Endothelial cell of umbilical vein (primary cell): Measurements from ENCODE around the gene NDUFA5. TPM values are rescaled to one million over a fixed set of nuclear protein-coding genes. Genes with fewer than 3 reads are reported as not detected.

Experiments used
- BruUV-seq: library from RNA; stranded (reverse); fragments of 400-500 nt; replicated peaks from 2 replicates; lab custom pipeline; 2021; lab: Mats Ljungman, UMichigan
- CTCF ChIA-PET: fragments of 300-600, 350-600 bp; sonication (Branson Sonifier 250); formaldehyde crosslinking; loops from one replicate; lab custom pipeline; 2021; ENCODE audit warnings: antibody characterized with exemption, inconsistent platforms; lab: Charles Lee
- POLR2A ChIA-PET: fragments of 300-600, 350-600 bp; sonication (Branson Sonifier 250); formaldehyde crosslinking; loops from one replicate; lab custom pipeline; 2021; ENCODE audit warnings: antibody characterized with exemption, inconsistent platforms; lab: Charles Lee
- DNase-seq: peaks from one replicate; pipeline ENCODE4 v3.0.0-alpha.2; 2011; ENCODE audit warnings: low read depth, low spot score
- FAIRE-seq: peaks from 2 replicates; lab custom pipeline; 2011; peaks lifted over from hg19 to GRCh38; lab: Jason Lieb, UNC
- H2AFZ ChIP-seq: 2 replicates; pipeline ENCODE4 v1.6.0; 2012; ENCODE audit warnings: low read depth, low read length, control low read depth, inconsistent platforms
- H3K27ac ChIP-seq: 2 replicates; pipeline ENCODE4 v1.5.1; 2011; ENCODE audit warnings: low read depth, mild to moderate bottlenecking, control low read depth, low read length, moderate library complexity; ENCODE audit not compliant: insufficient read depth
- H3K27me3 ChIP-seq, 2 experiments: 2 replicates each; pipeline versions ENCODE4 v1.6.0 to v1.6.1; 2011; ENCODE audit warnings: low read length in 2 of 2, mixed read lengths in 1 of 2; ENCODE audit not compliant: control insufficient read depth in 2 of 2, insufficient read depth in 2 of 2
- H3K36me3 ChIP-seq, 2 experiments: 2 replicates in 1 of 2; 3 replicates in 1 of 2; pipeline ENCODE4 v1.5.1; 2011; ENCODE audit warnings: low read length in 2 of 2, mild to moderate bottlenecking in 1 of 2, moderate library complexity in 1 of 2; ENCODE audit not compliant: control insufficient read depth in 2 of 2, insufficient read depth in 2 of 2; ENCODE audit errors: extremely low read depth in 1 of 2
- H3K4me1 ChIP-seq: 3 replicates; pipeline ENCODE4 v1.5.1; 2011; ENCODE audit warnings: mild to moderate bottlenecking, low read length; ENCODE audit not compliant: control insufficient read depth, insufficient read depth; ENCODE audit errors: extremely low read depth
- H3K4me2 ChIP-seq: 2 replicates; pipeline ENCODE4 v1.6.1; 2011; ENCODE audit warnings: low read length, control low read depth, mixed read lengths; ENCODE audit not compliant: insufficient read depth
- H3K4me3 ChIP-seq, 3 experiments: fragments of 200-600 bp in 1 of 3; sonication (generic), shearing (Covaris generic) in 1 of 3; replicated peaks in 1 of 3; 2 replicates each; pipeline ENCODE4 v1.5.1; 2011 to 2016; ENCODE audit warnings: control low read depth in 3 of 3, low read length in 3 of 3, mild to moderate bottlenecking in 2 of 3, inconsistent platforms in 1 of 3, low read depth in 1 of 3, moderate library complexity in 1 of 3; ENCODE audit not compliant: insufficient read depth in 1 of 3
- H3K79me2 ChIP-seq: 2 replicates; pipeline ENCODE4 v1.6.0; 2012; ENCODE audit warnings: low read length, inconsistent platforms; ENCODE audit not compliant: control insufficient read depth, insufficient read depth
- H3K9ac ChIP-seq: replicated peaks from 2 replicates; pipeline ENCODE3; 2011; ENCODE audit warnings: low read length, control low read depth; ENCODE audit not compliant: insufficient read depth; ENCODE audit errors: extremely low read depth
- H3K9me1 ChIP-seq: replicated peaks from 3 replicates; pipeline ENCODE4 v1.6.0; 2011; ENCODE audit warnings: mild to moderate bottlenecking, low read length; ENCODE audit not compliant: control insufficient read depth, insufficient read depth; ENCODE audit errors: extremely low read depth
- H3K9me3 ChIP-seq: replicated peaks from 2 replicates; pipeline ENCODE4 v1.5.1; 2012; ENCODE audit warnings: low read length, inconsistent platforms; ENCODE audit not compliant: control insufficient read depth, insufficient read depth
- H4K20me1 ChIP-seq: replicated peaks from 2 replicates; pipeline ENCODE3; 2011; ENCODE audit warnings: mild to moderate bottlenecking, low read length; ENCODE audit not compliant: control insufficient read depth, insufficient read depth; ENCODE audit errors: extremely low read depth
- EZH2 ChIP-seq: IDR thresholded peaks from 2 replicates; pipeline ENCODE4 v1.6.1; 2012; ENCODE audit warnings: borderline replicate concordance, low read depth, mild to moderate bottlenecking, moderate library complexity, low read length, inconsistent platforms; ENCODE audit not compliant: severe bottlenecking
- FOS ChIP-seq: IDR thresholded peaks from 2 replicates; pipeline ENCODE4 v1.6.1; 2011; ENCODE audit warnings: mild to moderate bottlenecking, low read length, moderate library complexity, borderline replicate concordance; ENCODE audit not compliant: insufficient read depth
- GATA2 ChIP-seq: IDR thresholded peaks from 2 replicates; pipeline ENCODE4 v1.7.0; 2011; ENCODE audit warnings: low read depth, mild to moderate bottlenecking, moderate library complexity, mixed read lengths, low read length; ENCODE audit not compliant: insufficient read length, insufficient read depth
- JUN ChIP-seq: IDR thresholded peaks from 2 replicates; pipeline ENCODE4 v1.6.1; 2011; ENCODE audit warnings: borderline replicate concordance, low read depth; ENCODE audit not compliant: insufficient read length, insufficient read depth
- MYC ChIP-seq: IDR thresholded peaks from one replicate; pipeline ENCODE4 v1.6.1; 2011; ENCODE audit warnings: mild to moderate bottlenecking, low read depth, low read length
- POLR2A ChIP-seq: IDR thresholded peaks from 2 replicates; pipeline ENCODE4 v1.6.1; 2012; ENCODE audit warnings: low read depth, mild to moderate bottlenecking, control low read depth, low read length
- POLR2AphosphoS5 ChIP-seq: IDR thresholded peaks from 2 replicates; pipeline ENCODE4 v1.6.1; 2012; ENCODE audit warnings: low read depth, mild to moderate bottlenecking, control low read depth, low read length, moderate library complexity; ENCODE audit not compliant: insufficient read depth
- dilution Hi-C: fragments of 300-500 bp; cut with MboI; formaldehyde crosslinking; loops from one replicate; pipeline ENCODE4 v1.15.0; 2019; ENCODE audit warnings: low sequenced_read_pairs; ENCODE audit not compliant: extremely low pct_ligation_motif_present
- intact Hi-C: fragments of 100-400 bp; cut with micrococcal nuclease; formaldehyde crosslinking; loops from one replicate; pipeline ENCODE4 v1.10.0; 2022
- polyA plus RNA-seq, 4 experiments: library from polyadenylated mRNA; depleted of rRNA in 3 of 4; stranded (reverse) in 3 of 4; unstranded in 1 of 4; fragments of >200 nt; gene quantifications; 2 replicates each; pipeline versions ENCODE4 v1.2.1 to v1.2.3, GENCODE V29; 2011 to 2012; ENCODE audit warnings: missing spikeins in 1 of 4
- total RNA-seq: library from RNA; stranded (reverse); gene quantifications from 2 replicates; pipeline ENCODE4 v1.2.3, GENCODE V29; 2021
- TF ChIP-seq, protein P1 (sequence below), 2 donors: IDR thresholded peaks; 1 replicate in 1 of 2; 2 replicates in 1 of 2; pipeline ENCODE4 v1.5.1; 2011; ENCODE audit warnings: low read length in 2 of 2, mild to moderate bottlenecking in 2 of 2, moderate library complexity in 2 of 2, control low read depth in 1 of 2, inconsistent platforms in 1 of 2, low read depth in 1 of 2; ENCODE audit not compliant: insufficient read depth in 1 of 2; ENCODE audit errors: extremely low read depth in 1 of 2
- TF ChIP-seq, protein P2 (sequence below): IDR thresholded peaks from 2 replicates; pipeline ENCODE4 v1.6.1; 2011; ENCODE audit not compliant: insufficient read depth, insufficient read length

The NDUFA5 gene
- total and polyA plus RNA-seq, 2 donors (not counting 3 experiments of a cell fraction or from before 2014, with no cell fraction given), result 6.2 to 62.3 TPM

DNA sequence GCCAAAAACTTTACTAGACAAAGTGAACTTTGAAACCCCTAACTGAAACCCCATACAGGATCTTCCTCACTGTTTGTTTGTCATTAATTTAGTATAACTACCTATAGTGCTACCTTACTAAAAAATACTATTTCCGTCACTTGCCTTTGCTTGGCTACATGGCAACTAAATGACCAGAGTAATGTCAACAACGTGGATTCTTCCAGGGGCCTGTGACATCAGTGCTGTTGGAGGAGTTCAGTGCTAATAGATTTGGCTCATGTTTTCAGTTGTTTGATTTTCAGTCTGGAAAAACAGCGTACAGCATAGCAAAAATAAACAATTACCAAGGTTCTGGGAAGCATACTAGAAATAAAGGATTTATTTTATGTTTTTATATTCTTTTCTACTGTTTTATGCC is 41.0 kb upstream of the NDUFA5 start:
- Histone ChIP-seq H3K9me3 (no peaks in the 10 kb centered on the region), H3K27me3 (no peaks in the 10 kb centered on the region), H4K20me1 (no peaks in the 10 kb centered on the region), H3K9ac (no peak overlapping the region), H3K36me3 (no peaks in the 10 kb centered on the region), H3K27ac (no peak overlapping the region), H3K79me2 (no peaks in the 10 kb centered on the region), H3K4me1 (no peaks in the 10 kb centered on the region), H3K9me1 (no peaks in the 10 kb centered on the region), H2AFZ (no peak overlapping the region), H3K4me2 (no peak overlapping the region), H3K4me3 (no peak overlapping the region)
- BruUV-seq, result no TSS peak
- DNase-seq, result no peak
- FAIRE-seq, result no peak
- dilution Hi-C loops, result no loop called here
- no peak for TF ChIP-seq JUN
- TF ChIP-seq POLR2A, result no peak
- TF ChIP-seq, protein P1, sequence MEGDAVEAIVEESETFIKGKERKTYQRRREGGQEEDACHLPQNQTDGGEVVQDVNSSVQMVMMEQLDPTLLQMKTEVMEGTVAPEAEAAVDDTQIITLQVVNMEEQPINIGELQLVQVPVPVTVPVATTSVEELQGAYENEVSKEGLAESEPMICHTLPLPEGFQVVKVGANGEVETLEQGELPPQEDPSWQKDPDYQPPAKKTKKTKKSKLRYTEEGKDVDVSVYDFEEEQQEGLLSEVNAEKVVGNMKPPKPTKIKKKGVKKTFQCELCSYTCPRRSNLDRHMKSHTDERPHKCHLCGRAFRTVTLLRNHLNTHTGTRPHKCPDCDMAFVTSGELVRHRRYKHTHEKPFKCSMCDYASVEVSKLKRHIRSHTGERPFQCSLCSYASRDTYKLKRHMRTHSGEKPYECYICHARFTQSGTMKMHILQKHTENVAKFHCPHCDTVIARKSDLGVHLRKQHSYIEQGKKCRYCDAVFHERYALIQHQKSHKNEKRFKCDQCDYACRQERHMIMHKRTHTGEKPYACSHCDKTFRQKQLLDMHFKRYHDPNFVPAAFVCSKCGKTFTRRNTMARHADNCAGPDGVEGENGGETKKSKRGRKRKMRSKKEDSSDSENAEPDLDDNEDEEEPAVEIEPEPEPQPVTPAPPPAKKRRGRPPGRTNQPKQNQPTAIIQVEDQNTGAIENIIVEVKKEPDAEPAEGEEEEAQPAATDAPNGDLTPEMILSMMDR (IDR thresholded peaks at IDR 0.05; ENCODE audit: extremely low read depth in 1 of 2, insufficient read depth in 1 of 2, low read depth in 1 of 2, low read length in 2 of 2), result no peak
- TF ChIP-seq MYC, result no peak
- no peak for TF ChIP-seq POLR2AphosphoS5
- TF ChIP-seq FOS, result no peak
- TF ChIP-seq, protein P2, sequence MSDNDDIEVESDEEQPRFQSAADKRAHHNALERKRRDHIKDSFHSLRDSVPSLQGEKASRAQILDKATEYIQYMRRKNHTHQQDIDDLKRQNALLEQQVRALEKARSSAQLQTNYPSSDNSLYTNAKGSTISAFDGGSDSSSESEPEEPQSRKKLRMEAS, result no peak
- TF ChIP-seq GATA2, result no peak
- TF ChIP-seq EZH2, result no peak
- POLR2A ChIA-PET, result no interaction called here
- CTCF ChIA-PET, result no interaction called here
- intact Hi-C loops, result no loop called here
